HS-5 (cell line): ENCODE data around the gene RAB36.
"Not testable (repeated sequence)": the region's sequence is repeated elsewhere in the genome, so short reads cannot be mapped to it uniquely, and the experiment has no call there.

Source experiments
- DNase-seq: peaks from one replicate; pipeline ENCODE4 v3.0.0-alpha.2; 2012; ENCODE audit warnings: low read depth

The RAB36 gene

DNA sequence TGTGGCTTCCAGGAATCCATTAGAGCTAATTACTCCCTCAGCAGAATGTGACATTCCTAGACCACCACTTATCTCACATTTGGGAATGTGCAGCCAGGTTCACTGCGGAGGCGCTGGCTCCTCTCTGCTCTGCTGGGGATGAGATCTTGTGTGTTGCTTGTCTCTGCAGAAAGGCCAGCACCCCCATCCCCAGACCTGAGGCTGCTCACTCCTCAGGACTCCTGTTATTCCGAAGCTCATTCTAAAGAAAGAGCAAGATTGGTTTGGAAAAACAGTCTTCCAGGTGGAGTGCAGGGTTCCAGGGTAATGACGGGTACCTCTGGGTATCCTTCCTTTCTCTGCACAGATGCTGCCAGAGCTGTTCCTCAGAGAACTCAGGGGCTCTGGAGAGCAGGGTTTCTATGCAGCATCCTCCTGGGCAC lies 24.3 kb upstream of the RAB36 start:
- no peak for DNase-seq

DNA sequence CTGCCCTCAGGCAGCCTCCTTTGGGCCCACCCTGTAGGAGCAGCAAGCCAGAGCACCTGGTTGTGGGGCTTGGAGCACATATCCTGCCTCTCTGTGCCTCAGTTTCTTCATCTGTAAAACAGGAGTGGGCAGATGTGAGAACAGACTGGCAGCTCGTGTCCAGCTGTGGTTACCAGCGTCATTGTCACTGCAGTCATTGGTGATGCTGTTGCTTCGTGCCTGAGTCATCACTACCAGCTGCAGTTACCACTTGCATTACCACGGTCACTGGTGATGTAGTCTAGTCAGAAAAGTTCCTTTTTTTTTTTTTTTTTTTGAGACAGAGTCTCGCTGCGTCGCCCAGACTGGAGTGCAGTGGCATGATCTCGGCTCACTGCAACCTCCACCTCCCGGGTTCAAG lies 23.9 kb upstream of the RAB36 start:
- no peak for DNase-seq

DNA sequence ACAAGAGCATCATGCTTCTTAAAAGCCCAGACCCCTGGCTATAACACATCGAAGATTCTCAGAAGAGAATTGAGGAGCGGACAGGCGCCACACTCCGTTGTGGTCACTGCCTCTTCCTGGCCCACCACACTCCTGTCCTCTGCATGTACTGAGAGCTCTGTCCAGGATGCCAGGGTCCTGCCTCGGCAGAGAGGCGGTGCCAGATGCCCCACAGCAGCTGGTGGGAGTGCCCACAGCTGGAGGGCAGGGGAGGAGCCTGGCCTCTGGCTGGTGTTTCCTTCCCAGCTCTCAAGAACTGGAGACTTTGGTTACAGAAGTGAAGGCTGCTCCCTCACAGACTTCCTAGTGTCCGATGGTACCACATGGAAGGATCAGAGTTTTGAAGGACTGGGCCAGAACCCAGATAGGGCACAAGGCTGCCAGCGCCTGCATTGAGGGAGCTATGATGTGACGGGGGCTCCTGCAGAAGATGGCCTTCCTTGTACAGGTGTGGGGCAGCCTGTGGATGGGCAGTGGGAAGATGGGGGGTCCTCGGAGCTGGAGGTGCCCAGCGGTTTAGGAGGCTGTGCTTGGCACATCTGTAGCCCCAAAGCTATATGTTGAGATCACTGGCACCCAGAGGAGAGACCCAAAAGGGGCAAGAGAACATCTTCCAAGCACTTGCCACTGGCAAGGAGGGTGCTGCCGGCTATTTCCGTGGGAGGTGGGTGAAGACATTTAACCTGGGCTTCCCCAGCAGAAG lies 22.9 kb upstream of the RAB36 start:
- no peak for DNase-seq

DNA sequence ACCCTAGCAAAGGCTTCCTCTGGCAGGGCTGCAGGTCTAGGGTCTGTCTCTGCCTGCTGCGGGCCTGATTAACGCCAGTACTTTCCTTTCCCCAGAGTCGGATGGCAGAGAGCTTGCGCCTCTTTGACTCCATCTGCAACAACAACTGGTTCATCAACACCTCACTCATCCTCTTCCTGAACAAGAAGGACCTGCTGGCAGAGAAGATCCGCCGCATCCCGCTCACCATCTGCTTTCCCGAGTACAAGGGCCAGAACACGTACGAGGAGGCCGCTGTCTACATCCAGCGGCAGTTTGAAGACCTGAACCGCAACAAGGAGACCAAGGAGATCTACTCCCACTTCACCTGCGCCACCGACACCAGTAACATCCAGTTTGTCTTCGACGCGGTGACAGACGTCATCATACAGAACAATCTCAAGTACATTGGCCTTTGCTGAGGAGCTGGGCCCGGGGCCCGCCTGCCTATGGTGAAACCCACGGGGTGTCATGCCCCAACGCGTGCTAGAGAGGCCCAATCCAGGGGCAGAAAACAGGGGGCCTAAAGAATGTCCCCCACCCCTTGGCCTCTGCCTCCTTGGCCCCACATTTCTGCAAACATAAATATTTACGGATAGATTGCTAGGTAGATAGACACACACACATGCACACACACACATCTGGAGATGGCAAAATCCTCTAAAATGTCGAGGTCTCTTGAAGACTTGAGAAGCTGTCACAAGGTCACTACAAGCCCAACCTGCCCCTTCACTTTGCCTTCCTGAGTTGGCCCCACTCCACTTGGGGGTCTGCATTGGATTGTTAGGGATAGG lies 22.1 kb upstream of the RAB36 start:
- DNase-seq: no peak

DNA sequence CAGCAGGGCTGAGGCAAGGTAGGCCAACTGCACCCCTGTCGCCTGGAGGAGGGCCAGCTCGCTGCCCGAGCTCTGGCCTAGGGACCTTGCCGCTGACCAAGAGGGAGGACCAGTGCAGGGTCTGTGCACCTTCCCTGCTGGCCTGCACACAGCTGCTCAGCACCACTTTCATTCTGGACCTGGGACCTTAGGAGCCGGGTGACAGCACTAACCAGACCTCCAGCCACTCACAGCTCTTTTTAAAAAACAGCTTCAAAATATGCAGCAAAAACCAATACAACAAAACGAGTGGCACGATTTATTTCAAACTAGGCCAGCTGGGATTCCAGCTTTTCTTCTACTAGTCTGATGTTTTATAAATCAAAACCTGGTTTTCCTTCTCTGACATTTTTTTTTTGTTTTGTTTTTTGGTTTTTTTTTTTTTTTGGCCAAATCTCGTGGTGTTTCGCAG lies 21.4 kb upstream of the RAB36 start:
- DNase-seq: no peak

DNA sequence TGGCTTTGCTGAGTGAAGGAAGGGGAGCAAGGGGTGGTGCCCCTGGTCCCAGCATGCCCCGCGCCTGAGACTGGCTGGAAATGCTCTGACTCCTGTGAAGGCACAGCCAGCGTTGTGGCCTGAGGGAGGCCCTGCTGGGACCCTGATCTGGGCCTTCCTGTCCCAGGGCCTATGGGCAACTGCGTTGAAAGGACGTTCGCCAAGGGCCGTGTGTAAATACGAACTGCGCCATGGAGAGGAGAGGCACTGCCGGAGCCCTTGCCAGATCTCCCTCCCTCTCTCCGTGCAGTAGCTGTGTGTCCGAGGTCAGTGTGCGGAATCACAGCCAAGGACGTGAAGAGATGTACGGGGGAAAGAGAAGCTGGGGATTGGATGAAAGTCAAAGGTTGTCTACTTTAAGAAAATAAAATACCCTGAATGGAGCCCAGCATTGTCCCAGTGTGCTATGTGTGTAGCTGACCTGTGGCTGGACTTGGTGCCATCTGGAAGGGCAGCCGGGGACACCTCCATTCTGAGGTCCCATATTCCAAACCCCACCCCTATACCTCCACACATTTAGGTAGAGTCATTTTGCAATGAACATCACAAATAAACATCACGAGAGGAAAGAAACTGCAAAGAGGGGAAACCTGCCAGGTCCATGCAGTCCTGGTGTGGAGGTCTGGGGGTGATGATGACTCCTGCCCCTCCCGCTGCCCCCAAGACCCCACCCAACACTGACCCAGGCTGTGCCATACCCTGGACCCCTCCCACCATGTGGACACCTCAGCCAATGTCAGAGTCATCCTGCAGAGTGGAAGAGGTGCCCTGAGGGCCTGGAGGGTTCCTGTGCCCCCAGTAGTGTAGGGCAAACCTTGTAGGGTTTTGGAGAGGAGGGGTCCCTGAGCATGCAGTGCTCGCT lies 20.4 kb upstream of the RAB36 start:
- no peak for DNase-seq

DNA sequence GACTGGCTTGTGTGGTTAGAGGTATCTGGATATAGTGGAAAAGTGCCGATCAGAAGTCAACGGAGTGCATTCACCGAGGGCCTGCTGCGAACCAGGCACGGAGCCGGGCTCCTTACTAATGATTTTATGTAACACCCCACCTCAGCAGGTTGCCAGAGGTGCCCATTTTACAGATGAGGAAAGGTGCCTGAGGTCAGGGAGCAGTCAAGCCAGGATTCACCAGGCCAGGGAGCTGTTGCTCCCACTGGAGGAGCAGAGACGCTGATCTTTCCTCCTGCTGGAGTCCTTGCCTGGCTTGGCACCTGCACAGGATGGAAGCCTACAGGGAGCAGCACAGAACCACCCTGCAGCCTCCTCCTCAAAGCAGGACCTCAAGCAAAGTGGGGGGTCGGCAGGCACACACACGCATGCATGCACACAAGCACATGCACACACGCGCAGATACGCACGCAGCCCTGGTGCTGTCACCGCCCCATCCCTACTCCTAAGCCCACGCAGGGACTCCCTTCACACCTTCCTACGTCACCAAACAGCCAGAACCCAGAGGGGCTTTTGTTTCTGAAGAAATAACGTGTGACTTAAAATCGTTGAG lies 19.7 kb upstream of the RAB36 start:
- DNase-seq: no peak

DNA sequence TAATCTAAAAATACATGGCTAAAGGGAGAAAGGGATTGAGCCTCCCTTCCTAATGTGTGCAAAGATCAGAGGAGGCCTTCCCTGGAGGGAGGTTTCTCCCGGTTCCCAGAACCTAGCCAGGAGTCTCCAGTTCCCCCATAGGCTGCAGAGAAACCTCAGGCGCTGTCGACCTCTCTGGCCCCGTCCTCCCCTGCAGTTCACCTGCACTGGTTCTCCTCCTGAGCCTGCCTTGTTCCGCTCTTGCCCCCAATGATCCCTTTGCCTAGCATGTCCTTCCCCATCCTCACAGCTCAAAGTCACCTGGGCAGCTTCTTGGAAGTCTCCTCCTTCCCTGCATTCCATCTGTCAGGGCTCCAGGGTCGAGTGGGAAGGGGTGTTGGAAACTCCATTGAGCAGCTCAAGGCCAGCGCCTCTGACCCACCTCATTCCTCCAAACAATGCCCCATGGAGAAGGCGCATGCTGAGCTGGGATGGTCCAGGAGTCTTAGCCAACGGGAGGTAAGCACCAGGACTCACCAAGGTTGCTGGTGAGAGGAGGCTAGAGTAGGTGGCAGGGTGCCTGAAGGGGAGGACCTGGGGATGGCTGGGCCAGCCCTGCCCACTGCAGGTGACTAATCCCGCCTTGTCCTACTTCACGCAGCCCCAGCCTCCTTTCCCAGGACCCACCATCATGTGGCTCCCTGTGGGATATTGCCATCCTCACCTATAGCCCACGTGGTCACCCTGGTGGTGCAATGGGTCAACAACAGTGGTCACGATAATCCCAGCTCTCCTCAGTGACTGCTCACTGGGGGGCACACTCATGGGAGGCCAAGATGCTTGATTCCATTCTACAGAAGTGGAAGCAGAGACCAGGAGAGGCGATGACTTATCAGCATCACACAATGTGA lies 18.9 kb upstream of the RAB36 start:
- no peak for DNase-seq

DNA sequence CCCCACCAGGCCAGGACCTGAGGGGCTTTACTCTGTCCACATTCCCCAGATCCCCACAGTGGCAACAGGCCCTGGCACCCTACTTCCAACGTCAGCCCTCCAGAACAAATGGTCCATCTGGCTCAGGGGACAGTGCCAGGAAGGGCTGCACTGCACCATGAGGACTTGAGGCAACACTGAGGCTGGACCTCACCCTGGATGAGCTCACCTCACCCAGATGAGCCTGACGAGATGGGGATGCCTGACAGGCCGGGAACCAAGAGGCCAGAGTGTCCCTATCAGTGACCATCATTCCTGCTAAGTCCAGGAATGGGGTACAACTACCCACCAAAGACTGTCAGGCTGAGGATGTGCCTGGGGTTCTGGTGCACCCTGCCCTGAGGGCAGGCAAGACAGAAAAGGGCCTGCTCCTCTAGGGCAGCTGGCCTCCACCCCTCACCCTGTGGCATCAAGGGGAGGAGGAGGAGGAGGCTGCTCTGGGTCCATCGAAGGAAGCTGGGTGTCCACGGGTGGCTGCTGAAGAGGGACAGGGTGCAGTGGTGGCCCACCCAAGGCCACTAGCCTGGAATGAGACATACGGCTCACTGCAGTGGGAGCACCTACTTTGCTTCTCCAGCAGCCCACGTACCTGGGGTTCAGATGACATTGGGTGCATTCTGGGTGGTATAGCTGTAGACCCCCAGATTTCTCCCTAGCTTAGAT lies 18.1 kb upstream of the RAB36 start:
- no peak for DNase-seq

DNA sequence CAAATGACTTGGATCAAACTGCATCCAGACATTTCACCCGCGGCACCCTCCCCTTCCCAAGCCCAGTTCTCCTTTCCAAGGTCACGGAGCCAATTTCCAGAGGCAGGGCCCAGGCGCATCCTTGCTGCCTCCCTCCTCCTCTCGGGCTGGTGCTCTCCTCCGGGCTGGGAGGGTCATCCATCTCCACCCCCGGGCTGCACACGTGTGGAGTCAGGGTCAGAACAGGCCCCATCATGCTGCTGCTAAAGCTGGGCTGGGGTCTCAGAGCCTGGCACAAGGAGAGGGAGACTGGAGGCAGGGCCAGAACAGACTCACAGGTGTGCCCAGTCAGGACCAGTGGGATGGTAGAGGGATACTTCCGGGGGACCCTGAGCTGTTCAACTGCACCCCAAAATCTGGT lies 17.5 kb upstream of the RAB36 start:
- DNase-seq: no peak

DNA sequence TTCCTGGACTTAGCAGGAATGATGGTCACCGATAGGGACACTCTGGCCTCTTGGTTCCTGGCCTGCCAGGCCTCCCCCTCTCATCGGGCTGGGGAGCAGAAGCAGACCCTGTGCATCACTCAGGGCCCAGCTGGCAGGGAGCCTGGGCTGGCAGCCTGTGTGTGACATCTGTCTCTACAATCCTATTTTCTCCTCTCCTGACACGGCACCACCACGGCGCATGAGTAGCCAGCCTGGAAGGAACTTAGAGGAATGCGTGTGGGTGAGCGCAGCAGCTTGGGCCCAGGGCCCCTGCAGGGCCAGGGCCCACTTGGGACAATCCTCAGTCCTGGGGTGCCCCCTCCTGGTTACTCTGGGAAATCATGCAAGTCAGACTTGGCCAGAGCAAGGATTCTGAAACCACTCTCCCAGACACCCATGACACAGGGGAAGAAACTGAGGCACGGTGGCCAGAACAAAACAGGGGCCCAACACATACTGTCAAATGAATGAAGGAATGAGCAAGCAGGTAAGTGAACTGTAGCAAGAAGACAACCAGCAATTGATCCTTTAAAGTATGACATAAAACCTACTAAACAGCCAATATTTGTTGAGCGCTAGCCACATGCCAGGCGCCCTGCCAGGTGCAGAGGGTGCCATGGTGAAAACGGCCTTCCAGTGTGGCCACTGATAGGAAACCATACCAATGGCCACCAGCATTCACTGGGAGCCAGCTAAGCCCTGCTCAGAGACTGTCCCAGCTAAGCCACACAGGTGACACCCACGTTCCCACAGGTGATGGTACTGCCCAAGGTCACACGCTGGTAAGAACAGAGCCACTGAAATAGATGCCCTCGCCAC lies 16.8 kb upstream of the RAB36 start:
- no peak for DNase-seq

DNA sequence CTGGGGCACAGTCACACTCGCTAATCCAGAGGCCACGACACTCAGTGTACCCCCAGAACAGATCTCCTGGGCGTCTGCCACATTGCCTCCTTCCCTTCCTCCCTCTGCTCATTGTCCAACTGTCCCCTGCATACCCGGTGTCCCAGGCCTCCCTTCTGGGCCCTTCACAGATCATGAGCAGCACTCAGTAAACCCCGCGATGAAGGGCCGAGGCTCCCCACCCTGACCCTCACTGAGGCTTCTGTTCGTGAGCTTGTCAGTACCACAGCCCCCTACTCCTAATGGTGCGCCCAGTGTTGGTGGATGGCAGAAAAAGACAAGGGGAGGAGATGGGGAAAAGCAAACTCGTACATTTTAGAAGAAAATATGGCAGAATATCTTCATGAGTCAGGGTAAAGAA lies 16.1 kb upstream of the RAB36 start:
- DNase-seq: no peak

DNA sequence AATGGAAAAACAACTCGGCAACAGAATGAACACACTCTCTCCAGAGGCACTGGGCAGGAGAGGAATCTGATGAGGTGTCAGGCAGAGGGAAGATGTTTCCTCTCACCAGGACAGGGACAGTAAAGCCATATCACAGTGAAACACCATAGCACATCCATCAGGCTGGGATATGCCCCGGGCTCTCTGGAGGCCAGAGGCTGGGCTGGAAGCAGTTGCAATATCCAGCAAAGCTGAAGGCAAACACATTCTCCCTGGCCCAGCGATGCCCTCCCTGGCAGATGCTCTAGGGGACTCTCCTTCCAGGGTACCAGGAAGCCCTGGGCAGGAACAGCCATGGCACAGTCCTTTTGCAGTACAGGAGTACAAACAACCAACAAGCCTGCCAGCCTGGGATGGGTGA lies 14.6 kb upstream of the RAB36 start:
- DNase-seq: no peak

DNA sequence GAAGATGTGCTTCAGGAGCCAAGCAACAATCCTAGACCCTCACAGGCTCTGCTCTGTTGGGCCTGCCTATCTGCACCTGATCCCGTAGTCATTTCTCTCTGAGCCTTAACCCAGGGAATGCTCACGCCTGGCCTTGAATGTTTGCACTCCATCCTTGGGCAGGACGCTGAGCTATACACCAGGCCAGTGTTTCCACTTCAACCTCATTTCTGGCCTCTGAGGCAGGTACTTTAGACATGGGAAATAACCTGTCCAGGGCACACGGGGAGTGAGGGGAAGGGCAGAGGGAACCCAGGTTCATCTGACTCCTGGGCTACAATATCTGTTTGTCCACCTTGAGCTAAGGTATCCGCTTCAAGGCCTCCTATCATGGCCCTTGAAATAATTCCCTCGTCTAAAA lies 13.3 kb upstream of the RAB36 start:
- no peak for DNase-seq

DNA sequence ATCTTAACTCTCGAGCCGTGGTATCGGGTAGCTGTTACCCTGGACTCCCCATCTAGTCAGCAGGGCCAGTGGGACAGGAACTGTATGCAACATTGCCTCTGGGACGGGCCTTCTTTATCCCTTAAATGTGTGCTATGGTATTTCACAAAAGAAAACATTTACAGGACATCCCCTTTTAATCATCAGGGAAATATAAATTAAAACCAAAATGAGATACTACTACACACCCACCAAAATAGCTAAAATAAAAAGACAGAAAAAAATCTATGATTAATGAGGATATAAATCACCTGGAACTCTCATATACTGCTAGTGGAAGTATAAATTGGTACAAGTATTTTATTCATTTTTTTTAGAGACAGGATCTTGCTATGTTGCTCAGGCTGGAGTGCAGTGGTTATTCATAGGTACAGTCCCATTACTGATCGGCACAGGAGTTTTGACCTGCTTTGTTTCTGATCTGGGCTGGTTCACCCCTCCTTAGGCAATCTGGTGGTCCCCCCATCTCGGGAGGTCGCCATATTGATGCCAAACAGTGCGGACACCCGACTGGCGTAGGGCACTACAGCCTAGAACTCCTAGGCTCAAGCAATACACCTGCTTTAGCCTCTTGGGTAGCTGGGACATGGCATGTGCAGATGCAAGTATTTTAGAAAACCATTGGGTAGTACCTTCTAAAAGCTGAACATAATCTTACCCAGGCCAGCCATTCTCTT lies 12.7 kb upstream of the RAB36 start:
- no peak for DNase-seq

DNA sequence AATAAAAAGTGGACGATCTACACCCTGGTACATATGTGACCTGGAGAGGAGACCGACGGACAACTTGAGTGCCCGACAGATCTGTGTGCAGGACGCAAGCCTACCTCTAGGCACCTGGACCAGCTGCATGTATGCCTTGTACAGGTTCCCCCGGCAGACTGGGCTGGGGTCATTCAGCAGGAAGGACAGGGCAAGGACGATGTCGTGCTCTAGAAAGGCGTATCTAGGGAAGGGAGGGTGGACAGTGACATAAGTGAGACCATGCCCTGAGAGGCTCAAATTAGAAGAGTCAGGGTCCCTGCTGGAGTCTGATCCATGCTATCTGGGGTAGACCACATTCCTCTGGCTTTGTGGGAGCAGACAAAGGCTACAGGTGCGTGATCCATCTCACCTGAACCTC lies 11.4 kb upstream of the RAB36 start:
- DNase-seq: no peak

DNA sequence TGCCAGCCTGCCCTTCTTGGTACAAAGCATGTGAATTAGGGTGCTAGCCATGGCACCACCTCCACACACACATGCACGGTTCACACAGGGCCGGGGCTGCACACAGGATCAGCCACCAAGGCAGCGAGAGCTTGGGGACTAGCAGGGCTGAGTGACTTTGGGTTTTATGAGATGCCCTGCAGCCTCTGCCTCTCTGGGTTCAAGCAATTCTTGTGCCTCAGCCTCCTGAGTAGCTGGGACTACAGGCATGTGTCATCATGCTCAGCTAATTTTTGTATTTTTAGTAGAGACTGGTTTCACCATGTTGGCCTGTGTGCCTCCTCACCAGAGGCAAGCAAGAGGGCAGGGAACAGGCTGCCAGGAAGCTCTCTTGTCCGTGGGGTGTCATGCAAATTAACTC lies 8.3 kb upstream of the RAB36 start:
- DNase-seq: not testable (repeated sequence)

DNA sequence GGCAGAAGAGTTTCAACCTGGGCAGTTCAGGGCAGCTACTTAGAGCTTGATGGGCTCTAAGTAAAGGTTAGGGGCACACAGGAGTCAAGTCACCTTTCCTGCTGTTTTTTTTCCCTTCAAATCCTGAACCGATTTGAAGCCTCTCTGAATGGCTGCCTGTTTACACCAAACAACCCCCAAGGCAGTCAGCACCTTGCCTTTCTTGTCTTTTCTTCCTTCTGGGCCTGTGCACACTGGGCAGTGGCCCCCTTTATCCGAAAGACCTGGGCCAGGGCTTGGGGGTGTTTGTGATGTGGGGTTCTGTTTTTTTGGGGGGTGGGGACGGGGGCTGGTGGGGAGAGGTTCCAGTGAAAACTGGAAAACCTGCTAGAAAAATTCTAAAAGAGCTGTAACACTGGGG lies 7.8 kb upstream of the RAB36 start:
- DNase-seq: no peak
